HCT116 (cell line): ENCODE data around the gene LCNL1. TPM values are rescaled to one million over a fixed set of nuclear protein-coding genes. Genes with fewer than 3 reads are reported as not detected.

ENCODE experiments used
- ATAC-seq: fragments of 200-7000 bp; cut with Tn5 transposase; 2 replicates; pipeline ENCODE4 v1.9.1; 2020; ENCODE audit warnings: mild to moderate bottlenecking, moderate library complexity
- BruUV-seq: library from RNA; stranded (reverse); fragments of 400-500 nt; replicated peaks from 2 replicates; lab custom pipeline; 2021; lab: Mats Ljungman, UMichigan
- CTCF ChIA-PET: fragments of 300-600 bp; sonication (Branson Sonifier 250); formaldehyde crosslinking; loops from one replicate; lab custom pipeline; 2021; ENCODE audit warnings: antibody characterized with exemption; lab: Charles Lee
- POLR2A ChIA-PET: fragments of 300-600, 350-600 bp; sonication (Branson Sonifier 250); formaldehyde crosslinking; loops from one replicate; lab custom pipeline; 2021; ENCODE audit warnings: antibody characterized with exemption; lab: Charles Lee
- RAD21 ChIA-PET, 2 experiments: fragments of 300-600 bp; sonication (Branson Sonifier 250); formaldehyde crosslinking; loops; one replicate each; lab custom pipeline; 2023; ENCODE audit warnings: low total read pairs in 2 of 2; ENCODE audit not compliant: uncharacterized antibody in 2 of 2, unreplicated experiment in 2 of 2, low non-redundant PET in 1 of 2; lab: Charles Lee
- DNase-seq: peaks from one replicate; pipeline ENCODE4 v3.0.0-alpha.2; 2010; ENCODE audit warnings: low read depth, low spot score
- H2AFZ ChIP-seq: fragments of 200-600 bp; shearing (Covaris generic), sonication (generic); 2 replicates; pipeline ENCODE4 v1.6.1; 2017; ENCODE audit warnings: low read depth, mixed run types, mixed read lengths, antibody characterized with exemption, low read length; ENCODE audit not compliant: poor library complexity, severe bottlenecking
- H3K27ac ChIP-seq: 2 replicates; pipeline ENCODE4 v1.5.1; 2012; ENCODE audit warnings: low read depth, low read length
- H3K27me3 ChIP-seq: fragments of 200-600 bp; sonication (generic); 2 replicates; pipeline ENCODE4 v1.6.1; 2016; ENCODE audit warnings: mixed run types, low read length, mixed read lengths; ENCODE audit not compliant: insufficient read depth
- H3K36me3 ChIP-seq, 2 experiments: fragments of 200-500 bp in 1 of 2; fragments of 200-600 bp in 1 of 2; sonication (Bioruptor generic) in 1 of 2; sonication (generic) in 1 of 2; 2 replicates each; pipeline versions ENCODE4 v1.5.1 to v1.6.1; 2014 to 2016; ENCODE audit warnings: low read length in 2 of 2, inconsistent platforms in 1 of 2, mixed read lengths in 1 of 2, mixed run types in 1 of 2; ENCODE audit not compliant: insufficient read depth in 2 of 2, control insufficient read depth in 1 of 2
- H3K4me1 ChIP-seq, 2 experiments: fragments of 200-600 bp in 1 of 2; sonication (generic) in 1 of 2; 2 replicates each; pipeline versions ENCODE4 v1.5.1 to v1.6.1; 2012 to 2017; ENCODE audit warnings: low read length in 2 of 2, inconsistent platforms in 1 of 2, mild to moderate bottlenecking in 1 of 2, mixed read lengths in 1 of 2, mixed run types in 1 of 2, moderate library complexity in 1 of 2; ENCODE audit not compliant: insufficient read depth in 2 of 2, control insufficient read depth in 1 of 2
- H3K4me2 ChIP-seq: fragments of 200-600 bp; sonication (generic); 2 replicates; pipeline ENCODE4 v1.6.1; 2017; ENCODE audit warnings: mixed run types, low read length, mixed read lengths
- H3K4me3 ChIP-seq, 2 experiments: fragments of 200-600 bp in 1 of 2; sonication (generic) in 1 of 2; replicated peaks in 1 of 2; 2 replicates each; pipeline ENCODE4 v1.5.1; 2011 to 2016; ENCODE audit warnings: low read length in 2 of 2, control low read depth in 1 of 2, low read depth in 1 of 2, mild to moderate bottlenecking in 1 of 2, mixed read lengths in 1 of 2, mixed run types in 1 of 2
- H3K79me2 ChIP-seq: fragments of 200-600 bp; sonication (generic); 2 replicates; pipeline ENCODE4 v1.6.1; 2017; ENCODE audit warnings: mild to moderate bottlenecking, mixed run types, low read length, moderate library complexity, mixed read lengths; ENCODE audit not compliant: insufficient read depth
- H3K9ac ChIP-seq: fragments of 200-600 bp; sonication (generic); 2 replicates; pipeline ENCODE4 v1.6.1; 2016; ENCODE audit warnings: low read length, mixed read lengths
- H3K9me2 ChIP-seq: fragments of 200-600 bp; sonication (generic), shearing (Covaris generic); 2 replicates; pipeline ENCODE4 v1.6.1; 2017; ENCODE audit warnings: mixed run types, mild to moderate bottlenecking, moderate library complexity; ENCODE audit not compliant: insufficient read depth
- H3K9me3 ChIP-seq, 2 experiments: fragments of 200-500 bp in 1 of 2; fragments of 200-600 bp in 1 of 2; sonication (Bioruptor generic) in 1 of 2; sonication (generic) in 1 of 2; 2 replicates each; pipeline ENCODE4 v1.6.1; 2014 to 2017; ENCODE audit warnings: low read length in 2 of 2, mixed read lengths in 2 of 2, inconsistent platforms in 1 of 2, low read depth in 1 of 2, mild to moderate bottlenecking in 1 of 2, mixed run types in 1 of 2, moderate library complexity in 1 of 2; ENCODE audit not compliant: control insufficient read depth in 1 of 2, insufficient read depth in 1 of 2
- H4K20me1 ChIP-seq: fragments of 200-600 bp; sonication (generic), shearing (Covaris generic); 2 replicates; pipeline ENCODE4 v1.6.1; 2017; ENCODE audit warnings: mixed run types, mild to moderate bottlenecking, moderate library complexity; ENCODE audit not compliant: insufficient read depth
- EGR1 ChIP-seq: IDR thresholded peaks from 2 replicates; pipeline ENCODE4 v1.6.1; 2012; ENCODE audit warnings: low read depth
- JUND ChIP-seq: IDR thresholded peaks from 2 replicates; pipeline ENCODE4 v1.6.1; 2012
- RAD21 ChIP-seq: IDR thresholded peaks from 2 replicates; pipeline ENCODE4 v1.6.1; 2012; ENCODE audit warnings: low read depth, mild to moderate bottlenecking
- SIN3A ChIP-seq: IDR thresholded peaks from 2 replicates; pipeline ENCODE4 v1.6.1; 2012; ENCODE audit warnings: low read depth
- SP1 ChIP-seq: IDR thresholded peaks from 2 replicates; pipeline ENCODE4 v1.6.1; 2012; ENCODE audit warnings: low read depth
- ZFX ChIP-seq: fragments of 450-650 bp; IDR thresholded peaks from 2 replicates; pipeline ENCODE4 v1.6.1; 2017
- ZNF274 ChIP-seq: fragments of 200-500 bp; sonication (Bioruptor generic); IDR thresholded peaks from 2 replicates; pipeline ENCODE4 v1.6.1; 2014; ENCODE audit warnings: mild to moderate bottlenecking, low read depth, low read length, inconsistent platforms
- intact Hi-C: fragments of 100-400 bp; cut with micrococcal nuclease; formaldehyde crosslinking; loops from 2 replicates; pipeline ENCODE4 v1.10.0; 2022
- total RNA-seq: library from RNA; stranded (reverse); gene quantifications from one replicate; pipeline ENCODE4 v1.2.1, GENCODE V29; 2021; ENCODE audit not compliant: unreplicated experiment
- TF ChIP-seq, protein P1 (sequence below): IDR thresholded peaks from 2 replicates; pipeline ENCODE4 v1.6.1; 2012; ENCODE audit warnings: low read depth
- TF ChIP-seq, protein P2 (sequence below): IDR thresholded peaks from 2 replicates; pipeline ENCODE4 v1.6.1; 2011; ENCODE audit warnings: mild to moderate bottlenecking, low read length, moderate library complexity; ENCODE audit not compliant: insufficient replicate concordance; ENCODE audit errors: extremely low read depth

LCNL1 gene
- total RNA-seq, 1 experiment from 2014 or later: 0.44 TPM

DNA sequence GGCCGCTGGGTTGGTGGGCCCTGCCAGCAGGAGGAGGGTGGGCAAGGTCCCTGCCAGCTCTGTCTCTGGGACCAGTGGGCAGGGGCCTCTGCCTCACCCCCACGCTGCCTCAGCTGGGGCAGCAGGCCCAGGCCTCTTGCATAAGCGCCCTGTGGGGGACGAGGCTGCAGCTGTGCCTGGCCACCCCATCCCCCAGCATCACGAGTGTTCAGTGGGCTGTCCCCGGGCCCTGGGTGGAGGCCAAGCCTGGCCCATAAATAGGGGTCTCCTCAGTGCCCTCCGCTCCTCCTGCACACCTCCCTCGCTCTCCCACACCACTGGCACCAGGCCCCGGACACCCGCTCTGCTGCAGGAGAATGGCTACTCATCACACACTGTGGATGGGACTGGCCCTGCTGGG, 5.6 kb upstream of the LCNL1 start, which contains the start of gene PTGDS:
Gene PTGDS (plus strand): TSS at position 282 of the 400 bp plus-strand sequence. CDS start 75 bp downstream, at position 357.
- POLR2A ChIA-PET: no interaction called here
- H3K9ac ChIP-seq: peak within 1 kb of the TSS; percentile 40; the same call in 1 of the 2 replicates

GRCh38 chr9:136977649-136978072, 5.1 kb upstream of the LCNL1 start:
- Histone ChIP-seq H3K27ac (peak overlapping the region; percentile 51; the same call in 1 of the 2 replicates), H3K27me3 (no peaks in the 10 kb centered on the region), H3K4me2 (peak overlapping the region; percentile 67), H3K4me1 (peaks cover 2 to 32% of the 10 kb centered on the region in 2 experiments; a peak in 3 of 4 replicates), H3K9ac (peak overlapping the region; percentile 40; the same call in 1 of the 2 replicates), H3K36me3 (no peaks in the 10 kb centered on the region), H3K4me3 (peak overlapping the region in 1 of 2 experiments; percentile 46; a peak in 3 of 4 replicates), H3K9me3 (no peaks in the 10 kb centered on the region), H2AFZ (no peak overlapping the region), H3K79me2 (no peaks in the 10 kb centered on the region), H3K9me2 (no peaks in the 10 kb centered on the region), H4K20me1 (no peaks in the 10 kb centered on the region)
- ChIA-PET CTCF (interaction anchor here (1.0 to 3.0 kb wide), 5 partner anchors 13 to 104 kb away, joined by 3 to 11 read pairs (median 6); no protein-coding TSS in a partner anchor), RAD21 (no interaction called here), POLR2A (interaction anchor here (0.6 to 1.4 kb wide), 4 partner anchors 8 to 482 kb away, joined by 3 to 6 read pairs (median 6); partner anchors contain the start of gene PAXX)
- ATAC-seq: no peak
- intact Hi-C loops: no loop called here
- no peak for DNase-seq
- no TSS peak for BruUV-seq
- TF ChIP-seq ZFX (no peak), ZNF274 (no peak), JUND (no peak), SP1 (no peak), SIN3A (no peak)
- TF ChIP-seq, protein P1, sequence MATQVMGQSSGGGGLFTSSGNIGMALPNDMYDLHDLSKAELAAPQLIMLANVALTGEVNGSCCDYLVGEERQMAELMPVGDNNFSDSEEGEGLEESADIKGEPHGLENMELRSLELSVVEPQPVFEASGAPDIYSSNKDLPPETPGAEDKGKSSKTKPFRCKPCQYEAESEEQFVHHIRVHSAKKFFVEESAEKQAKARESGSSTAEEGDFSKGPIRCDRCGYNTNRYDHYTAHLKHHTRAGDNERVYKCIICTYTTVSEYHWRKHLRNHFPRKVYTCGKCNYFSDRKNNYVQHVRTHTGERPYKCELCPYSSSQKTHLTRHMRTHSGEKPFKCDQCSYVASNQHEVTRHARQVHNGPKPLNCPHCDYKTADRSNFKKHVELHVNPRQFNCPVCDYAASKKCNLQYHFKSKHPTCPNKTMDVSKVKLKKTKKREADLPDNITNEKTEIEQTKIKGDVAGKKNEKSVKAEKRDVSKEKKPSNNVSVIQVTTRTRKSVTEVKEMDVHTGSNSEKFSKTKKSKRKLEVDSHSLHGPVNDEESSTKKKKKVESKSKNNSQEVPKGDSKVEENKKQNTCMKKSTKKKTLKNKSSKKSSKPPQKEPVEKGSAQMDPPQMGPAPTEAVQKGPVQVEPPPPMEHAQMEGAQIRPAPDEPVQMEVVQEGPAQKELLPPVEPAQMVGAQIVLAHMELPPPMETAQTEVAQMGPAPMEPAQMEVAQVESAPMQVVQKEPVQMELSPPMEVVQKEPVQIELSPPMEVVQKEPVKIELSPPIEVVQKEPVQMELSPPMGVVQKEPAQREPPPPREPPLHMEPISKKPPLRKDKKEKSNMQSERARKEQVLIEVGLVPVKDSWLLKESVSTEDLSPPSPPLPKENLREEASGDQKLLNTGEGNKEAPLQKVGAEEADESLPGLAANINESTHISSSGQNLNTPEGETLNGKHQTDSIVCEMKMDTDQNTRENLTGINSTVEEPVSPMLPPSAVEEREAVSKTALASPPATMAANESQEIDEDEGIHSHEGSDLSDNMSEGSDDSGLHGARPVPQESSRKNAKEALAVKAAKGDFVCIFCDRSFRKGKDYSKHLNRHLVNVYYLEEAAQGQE: no peak
- TF ChIP-seq, protein P2, sequence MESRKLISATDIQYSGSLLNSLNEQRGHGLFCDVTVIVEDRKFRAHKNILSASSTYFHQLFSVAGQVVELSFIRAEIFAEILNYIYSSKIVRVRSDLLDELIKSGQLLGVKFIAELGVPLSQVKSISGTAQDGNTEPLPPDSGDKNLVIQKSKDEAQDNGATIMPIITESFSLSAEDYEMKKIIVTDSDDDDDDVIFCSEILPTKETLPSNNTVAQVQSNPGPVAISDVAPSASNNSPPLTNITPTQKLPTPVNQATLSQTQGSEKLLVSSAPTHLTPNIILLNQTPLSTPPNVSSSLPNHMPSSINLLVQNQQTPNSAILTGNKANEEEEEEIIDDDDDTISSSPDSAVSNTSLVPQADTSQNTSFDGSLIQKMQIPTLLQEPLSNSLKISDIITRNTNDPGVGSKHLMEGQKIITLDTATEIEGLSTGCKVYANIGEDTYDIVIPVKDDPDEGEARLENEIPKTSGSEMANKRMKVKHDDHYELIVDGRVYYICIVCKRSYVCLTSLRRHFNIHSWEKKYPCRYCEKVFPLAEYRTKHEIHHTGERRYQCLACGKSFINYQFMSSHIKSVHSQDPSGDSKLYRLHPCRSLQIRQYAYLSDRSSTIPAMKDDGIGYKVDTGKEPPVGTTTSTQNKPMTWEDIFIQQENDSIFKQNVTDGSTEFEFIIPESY: no peak

More for the DNA sequence above, 5.6 kb upstream of the LCNL1 start, which contains the start of gene PTGDS:
- CTCF ChIA-PET: interaction anchor here (3.0 kb wide), 1 partner anchor 52 kb away, joined by 11 read pairs; no protein-coding TSS in a partner anchor
- peak within 1 kb of the TSS; percentile 67 for H3K4me2 ChIP-seq
- RAD21 ChIA-PET: no interaction called here
- ATAC-seq (no peak), DNase-seq (no peak)
- no peak within 1 kb of the TSS for H2AFZ ChIP-seq
- peak within 1 kb of the TSS; percentile 24 to 46; a peak in 3 of 4 replicates for H3K4me3 ChIP-seq
- no peaks in the 10 kb centered on the region for H3K36me3 ChIP-seq
- peak within 1 kb of the TSS; percentile 51; the same call in 1 of the 2 replicates for H3K27ac ChIP-seq
- TF ChIP-seq, protein P2: no peak
- TF ChIP-seq EGR1 (no peak), RAD21 (no peak)
- no TSS peak for BruUV-seq
- no peaks in the 10 kb centered on the region for H3K9me3 ChIP-seq
- intact Hi-C loops: no loop called here
- H3K27me3 ChIP-seq: no peaks in the 10 kb centered on the region
- H3K9me2 ChIP-seq: no peaks in the 10 kb centered on the region
- H3K79me2 ChIP-seq: no peaks in the 10 kb centered on the region
- no peaks in the 10 kb centered on the region for H4K20me1 ChIP-seq
- peaks cover 2 to 32% of the 10 kb centered on the region in 2 experiments; a peak in 3 of 4 replicates for H3K4me1 ChIP-seq
